HepG2 (cell line): ENCODE results near the gene KAT7. TPM values are rescaled to one million over a fixed set of nuclear protein-coding genes. Genes with fewer than 3 reads are reported as not detected.

Experiments used
- ATAD3A ChIP-seq: sonication (generic); formaldehyde crosslinking; IDR thresholded peaks from 2 replicates; pipeline ENCODE4 v1.4.0; 2020; ENCODE audit warnings: missing genetic modification reagents
- CTCF ChIP-seq: sonication (generic); formaldehyde crosslinking; IDR thresholded peaks from 2 replicates; pipeline ENCODE4 v1.5.0; 2020; ENCODE audit warnings: mild to moderate bottlenecking, missing genetic modification reagents, moderate library complexity
- FOSL2 ChIP-seq: sonication (generic); formaldehyde crosslinking; IDR thresholded peaks from 2 replicates; pipeline ENCODE4 v1.4.0; 2020; ENCODE audit warnings: missing genetic modification reagents
- HNRNPLL ChIP-seq: fragments of 200-400 bp; formaldehyde crosslinking; IDR thresholded peaks from 2 replicates; pipeline ENCODE4 v1.6.1; 2017; ENCODE audit warnings: mild to moderate bottlenecking, low read depth, low read length; ENCODE audit not compliant: poor library complexity, severe bottlenecking
- HOXA5 ChIP-seq: sonication (generic); formaldehyde crosslinking; IDR thresholded peaks from 2 replicates; pipeline ENCODE4 v1.4.0; 2020; ENCODE audit warnings: missing genetic modification reagents
- NR2F1 ChIP-seq, 2 experiments: fragments of 450-650 bp in 1 of 2; formaldehyde crosslinking in 1 of 2; IDR thresholded peaks; 2 replicates each; pipeline versions ENCODE4 v1.5.0 to v1.6.1; 2016 to 2020; ENCODE audit warnings: mild to moderate bottlenecking in 1 of 2, missing compliant biosample characterization in 1 of 2, missing genetic modification reagents in 1 of 2, moderate library complexity in 1 of 2
- PAF1 ChIP-seq: IDR thresholded peaks from 2 replicates; pipeline ENCODE4 v1.6.1; 2016; ENCODE audit warnings: missing genetic modification reagents, missing compliant biosample characterization
- SATB2 ChIP-seq: sonication (generic); formaldehyde crosslinking; IDR thresholded peaks from 2 replicates; pipeline ENCODE4 v1.5.0; 2020; ENCODE audit warnings: missing genetic modification reagents
- THAP8 ChIP-seq: sonication (generic); formaldehyde crosslinking; IDR thresholded peaks from 2 replicates; pipeline ENCODE4 v1.5.1; 2020; ENCODE audit warnings: missing genetic modification reagents, mild to moderate bottlenecking, borderline replicate concordance
- TP53 ChIP-seq: sonication (generic); formaldehyde crosslinking; conservative IDR thresholded peaks from 2 replicates; pipeline ENCODE4 v1.4.0; 2020; ENCODE audit warnings: missing genetic modification reagents
- U2AF2 ChIP-seq: fragments of 200-400 bp; formaldehyde crosslinking; IDR thresholded peaks from 2 replicates; pipeline ENCODE4 v1.6.1; 2017; ENCODE audit warnings: low read depth, mild to moderate bottlenecking, low read length
- XRCC5 ChIP-seq: fragments of 200-400 bp; formaldehyde crosslinking; optimal IDR thresholded peaks from 2 replicates; pipeline ENCODE3; 2017; ENCODE audit warnings: mild to moderate bottlenecking, low read length
- ZBTB38 ChIP-seq: sonication (generic); formaldehyde crosslinking; IDR thresholded peaks from 2 replicates; pipeline ENCODE4 v1.5.1; 2020; ENCODE audit warnings: mild to moderate bottlenecking, missing genetic modification reagents
- ZBTB39 ChIP-seq: sonication (generic); formaldehyde crosslinking; IDR thresholded peaks from 2 replicates; pipeline ENCODE4 v1.5.0; 2020; ENCODE audit warnings: missing genetic modification reagents
- ZBTB7B ChIP-seq: sonication (generic); formaldehyde crosslinking; IDR thresholded peaks from 2 replicates; pipeline ENCODE4 v1.4.0; 2020; ENCODE audit warnings: missing genetic modification reagents
- ZNF136 ChIP-seq: sonication (generic); formaldehyde crosslinking; IDR thresholded peaks from 2 replicates; pipeline ENCODE4 v1.8.1; 2022; ENCODE audit warnings: low read depth, mild to moderate bottlenecking, moderate library complexity, missing genetic modification reagents
- ZNF335 ChIP-seq: sonication (generic); formaldehyde crosslinking; IDR thresholded peaks from 2 replicates; pipeline ENCODE4 v1.4.0; 2020; ENCODE audit warnings: missing genetic modification reagents
- ZNF746 ChIP-seq: sonication (generic); formaldehyde crosslinking; IDR thresholded peaks from 2 replicates; pipeline ENCODE4 v1.8.0; 2022; ENCODE audit warnings: mild to moderate bottlenecking, missing genetic modification reagents
- polyA plus RNA-seq, 8 experiments: library from polyadenylated mRNA; depleted of rRNA in 3 of 8; stranded (reverse) in 7 of 8; unstranded in 1 of 8; fragments of >200 nt; fragmentation: Illumina TruSeq in 4 of 8; extraction: Trizol in 4 of 8; gene quantifications; 2 replicates each; pipeline versions ENCODE4 v1.2.1 to v1.2.3, GENCODE V29; 2011 to 2016; ENCODE audit warnings: low read depth in 4 of 8, missing spikeins in 1 of 8, mixed read lengths in 1 of 8; ENCODE audit not compliant: insufficient read depth in 1 of 8
- total RNA-seq, 5 experiments: library from RNA; depleted of rRNA; stranded (reverse); fragments of >200 nt; fragmentation: Illumina TruSeq; extraction: Trizol; gene quantifications; 2 replicates each; pipeline ENCODE4 v1.2.3, GENCODE V29; 2016; ENCODE audit warnings: low read depth in 1 of 5
- TF ChIP-seq, protein P1 (sequence below): sonication (generic); formaldehyde crosslinking; IDR thresholded peaks from 2 replicates; pipeline ENCODE4 v1.4.0; 2020; ENCODE audit warnings: mild to moderate bottlenecking, missing genetic modification reagents
- TF ChIP-seq, protein P2 (sequence below): sonication (generic); formaldehyde crosslinking; IDR thresholded peaks from 2 replicates; pipeline ENCODE4 v1.5.1; 2020; ENCODE audit warnings: mild to moderate bottlenecking, missing genetic modification reagents, moderate library complexity

The KAT7 gene
- total and polyA plus RNA-seq, 2 of the 13 experiments (the other 11 are each of a cell fraction or from before 2014, with no cell fraction given): 21.2 to 39.2 TPM

DNA sequence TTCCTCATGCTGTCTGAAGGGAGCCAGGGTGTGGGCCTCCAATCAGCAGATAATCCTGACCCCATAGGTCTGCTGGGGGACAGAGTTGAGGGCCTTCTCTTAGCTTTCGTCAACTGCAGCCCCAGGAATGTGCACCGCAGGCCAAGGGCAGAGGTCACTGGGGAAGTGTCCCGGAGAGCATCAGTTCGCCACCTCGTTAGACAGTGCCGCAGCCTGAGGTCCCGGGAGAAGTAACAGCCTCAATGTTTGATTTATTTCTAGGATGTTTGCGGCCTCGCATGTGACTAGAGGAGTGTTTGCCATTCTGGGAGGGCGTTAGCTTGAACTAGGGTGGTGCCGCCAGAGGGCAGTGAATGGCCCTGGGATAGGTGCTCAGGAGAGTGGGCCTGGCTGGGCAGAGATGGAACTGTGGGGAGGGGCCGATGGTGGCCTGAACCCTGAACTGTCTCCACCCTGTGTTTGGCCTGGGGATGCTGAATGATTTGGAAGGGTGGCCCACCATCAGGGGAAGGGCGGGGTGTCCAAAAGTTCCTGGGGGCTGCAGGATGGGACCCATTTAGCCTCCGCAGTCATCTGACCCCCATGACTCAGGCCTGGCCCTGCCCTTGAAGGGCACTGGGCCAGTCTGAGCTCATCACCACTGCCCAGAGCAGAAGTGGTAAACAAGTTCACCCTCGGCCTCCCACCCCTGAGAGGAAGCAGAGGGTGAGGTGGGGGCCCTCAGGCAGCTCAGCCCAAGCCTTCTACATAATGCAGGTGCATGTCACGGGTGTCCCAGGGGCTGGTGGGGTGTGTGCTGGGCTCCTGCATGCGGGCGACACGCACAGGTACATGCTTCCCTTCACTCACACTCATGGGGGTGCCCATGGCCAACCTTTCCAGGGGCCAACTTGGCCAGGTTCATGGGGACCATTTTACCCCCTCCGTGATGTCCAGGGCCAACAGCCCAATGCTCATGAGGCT, 71.8 kb downstream of the KAT7 start (continued):
- 0 out of 2 replicates have a peak, but pooled peaks have one; percentile 21 for TF ChIP-seq ATAD3A (CRISPR knock-in tag)
- 0 out of 4 replicates have a peak, but pooled peaks of 1 of the 2 experiments have one; percentile 15 for TF ChIP-seq NR2F1 (CRISPR knock-in tag; IDR thresholded peaks at IDR 0.05)
- no peak for TF ChIP-seq FOSL2 (CRISPR knock-in tag)
- no peak for TF ChIP-seq ZNF136 (CRISPR knock-in tag)
- no peak for TF ChIP-seq TP53
- peak; percentile 77 for TF ChIP-seq CTCF (CRISPR knock-in tag)
- no peak for TF ChIP-seq ZNF335 (CRISPR knock-in tag)
- TF ChIP-seq SATB2 (CRISPR knock-in tag): no peak
- TF ChIP-seq, protein P1, sequence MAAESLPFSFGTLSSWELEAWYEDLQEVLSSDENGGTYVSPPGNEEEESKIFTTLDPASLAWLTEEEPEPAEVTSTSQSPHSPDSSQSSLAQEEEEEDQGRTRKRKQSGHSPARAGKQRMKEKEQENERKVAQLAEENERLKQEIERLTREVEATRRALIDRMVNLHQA: no peak
- TF ChIP-seq ZBTB38: no peak
- TF ChIP-seq XRCC5: peak; percentile 40
- TF ChIP-seq U2AF2: no peak
- TF ChIP-seq THAP8 (CRISPR knock-in tag): no peak
- TF ChIP-seq, protein P2, sequence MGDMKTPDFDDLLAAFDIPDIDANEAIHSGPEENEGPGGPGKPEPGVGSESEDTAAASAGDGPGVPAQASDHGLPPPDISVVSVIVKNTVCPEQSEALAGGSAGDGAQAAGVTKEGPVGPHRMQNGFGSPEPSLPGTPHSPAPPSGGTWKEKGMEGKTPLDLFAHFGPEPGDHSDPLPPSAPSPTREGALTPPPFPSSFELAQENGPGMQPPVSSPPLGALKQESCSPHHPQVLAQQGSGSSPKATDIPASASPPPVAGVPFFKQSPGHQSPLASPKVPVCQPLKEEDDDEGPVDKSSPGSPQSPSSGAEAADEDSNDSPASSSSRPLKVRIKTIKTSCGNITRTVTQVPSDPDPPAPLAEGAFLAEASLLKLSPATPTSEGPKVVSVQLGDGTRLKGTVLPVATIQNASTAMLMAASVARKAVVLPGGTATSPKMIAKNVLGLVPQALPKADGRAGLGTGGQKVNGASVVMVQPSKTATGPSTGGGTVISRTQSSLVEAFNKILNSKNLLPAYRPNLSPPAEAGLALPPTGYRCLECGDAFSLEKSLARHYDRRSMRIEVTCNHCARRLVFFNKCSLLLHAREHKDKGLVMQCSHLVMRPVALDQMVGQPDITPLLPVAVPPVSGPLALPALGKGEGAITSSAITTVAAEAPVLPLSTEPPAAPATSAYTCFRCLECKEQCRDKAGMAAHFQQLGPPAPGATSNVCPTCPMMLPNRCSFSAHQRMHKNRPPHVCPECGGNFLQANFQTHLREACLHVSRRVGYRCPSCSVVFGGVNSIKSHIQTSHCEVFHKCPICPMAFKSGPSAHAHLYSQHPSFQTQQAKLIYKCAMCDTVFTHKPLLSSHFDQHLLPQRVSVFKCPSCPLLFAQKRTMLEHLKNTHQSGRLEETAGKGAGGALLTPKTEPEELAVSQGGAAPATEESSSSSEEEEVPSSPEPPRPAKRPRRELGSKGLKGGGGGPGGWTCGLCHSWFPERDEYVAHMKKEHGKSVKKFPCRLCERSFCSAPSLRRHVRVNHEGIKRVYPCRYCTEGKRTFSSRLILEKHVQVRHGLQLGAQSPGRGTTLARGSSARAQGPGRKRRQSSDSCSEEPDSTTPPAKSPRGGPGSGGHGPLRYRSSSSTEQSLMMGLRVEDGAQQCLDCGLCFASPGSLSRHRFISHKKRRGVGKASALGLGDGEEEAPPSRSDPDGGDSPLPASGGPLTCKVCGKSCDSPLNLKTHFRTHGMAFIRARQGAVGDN (CRISPR knock-in tag): peak; percentile 49; the same call in 1 of the 2 replicates
- TF ChIP-seq HNRNPLL: peak; percentile 36
- TF ChIP-seq ZBTB7B (CRISPR knock-in tag): no peak
- no peak for TF ChIP-seq PAF1 (CRISPR knock-in tag)
- no peak for TF ChIP-seq ZNF746 (CRISPR knock-in tag)
- TF ChIP-seq ZBTB39 (CRISPR knock-in tag): no peak
- TF ChIP-seq HOXA5 (CRISPR knock-in tag): no peak
